Measurements from ENCODE around the gene NOTCH3. TPM values are rescaled to one million over a fixed set of nuclear protein-coding genes. Genes with fewer than 3 reads are reported as not detected.

NOTCH3 gene
- total RNA-seq = not detected

GRCh38 chr19:15200553-15201364, at the start of gene NOTCH3:
Gene NOTCH3 (minus strand): TSS chr19:15200995. CDS start chr19:15200905, 90 bp downstream.
- no peak for DNase-seq

- no peak for DNase-seq
Observed at GRCh38 chr19:15250640-15250993, 49.8 kb upstream of the NOTCH3 start.

GRCh38 chr19:15249972-15250639, 49.3 kb upstream of the NOTCH3 start:
- DNase-seq = no peak

GRCh38 chr19:15249528-15249874, 48.7 kb upstream of the NOTCH3 start:
- DNase-seq = no peak

- no peak for DNase-seq
Observed at GRCh38 chr19:15248648-15249527, 48.1 kb upstream of the NOTCH3 start.

- no peak for DNase-seq
Observed at GRCh38 chr19:15248106-15248505, 47.3 kb upstream of the NOTCH3 start.

GRCh38 chr19:15247107-15248014, 46.6 kb upstream of the NOTCH3 start:
- no peak for DNase-seq

GRCh38 chr19:15246198-15246481, 45.3 kb upstream of the NOTCH3 start:
- DNase-seq = no peak

- DNase-seq = no peak
Observed at GRCh38 chr19:15245370-15246197, 44.8 kb upstream of the NOTCH3 start.

- no peak for DNase-seq
Observed at GRCh38 chr19:15244808-15245207, 44.0 kb upstream of the NOTCH3 start.

- no peak for DNase-seq
Observed at GRCh38 chr19:15244106-15244803, 43.5 kb upstream of the NOTCH3 start.

GRCh38 chr19:15243236-15243957, 42.6 kb upstream of the NOTCH3 start:
- DNase-seq = no peak

GRCh38 chr19:15241259-15241910, 40.6 kb upstream of the NOTCH3 start:
- no peak for DNase-seq

- no peak for DNase-seq
Observed at GRCh38 chr19:15240515-15240914, 39.7 kb upstream of the NOTCH3 start.

GRCh38 chr19:15239337-15239949, 38.6 kb upstream of the NOTCH3 start:
- no peak for DNase-seq

GRCh38 chr19:15238639-15239155, 37.9 kb upstream of the NOTCH3 start:
- no peak for DNase-seq

- no peak for DNase-seq
Observed at GRCh38 chr19:15237759-15238638, 37.2 kb upstream of the NOTCH3 start.

- no peak for DNase-seq
Observed at GRCh38 chr19:15236886-15237285, 36.1 kb upstream of the NOTCH3 start.

Measured in effector CD4-positive, alpha-beta T cell (primary cell).